ENCODE results near the gene AKR7A3. TPM values are rescaled to one million over a fixed set of nuclear protein-coding genes. Genes with fewer than 3 reads are reported as not detected.

AKR7A3 gene
- total RNA-seq, 1 donor: 0.36 TPM

DNA sequence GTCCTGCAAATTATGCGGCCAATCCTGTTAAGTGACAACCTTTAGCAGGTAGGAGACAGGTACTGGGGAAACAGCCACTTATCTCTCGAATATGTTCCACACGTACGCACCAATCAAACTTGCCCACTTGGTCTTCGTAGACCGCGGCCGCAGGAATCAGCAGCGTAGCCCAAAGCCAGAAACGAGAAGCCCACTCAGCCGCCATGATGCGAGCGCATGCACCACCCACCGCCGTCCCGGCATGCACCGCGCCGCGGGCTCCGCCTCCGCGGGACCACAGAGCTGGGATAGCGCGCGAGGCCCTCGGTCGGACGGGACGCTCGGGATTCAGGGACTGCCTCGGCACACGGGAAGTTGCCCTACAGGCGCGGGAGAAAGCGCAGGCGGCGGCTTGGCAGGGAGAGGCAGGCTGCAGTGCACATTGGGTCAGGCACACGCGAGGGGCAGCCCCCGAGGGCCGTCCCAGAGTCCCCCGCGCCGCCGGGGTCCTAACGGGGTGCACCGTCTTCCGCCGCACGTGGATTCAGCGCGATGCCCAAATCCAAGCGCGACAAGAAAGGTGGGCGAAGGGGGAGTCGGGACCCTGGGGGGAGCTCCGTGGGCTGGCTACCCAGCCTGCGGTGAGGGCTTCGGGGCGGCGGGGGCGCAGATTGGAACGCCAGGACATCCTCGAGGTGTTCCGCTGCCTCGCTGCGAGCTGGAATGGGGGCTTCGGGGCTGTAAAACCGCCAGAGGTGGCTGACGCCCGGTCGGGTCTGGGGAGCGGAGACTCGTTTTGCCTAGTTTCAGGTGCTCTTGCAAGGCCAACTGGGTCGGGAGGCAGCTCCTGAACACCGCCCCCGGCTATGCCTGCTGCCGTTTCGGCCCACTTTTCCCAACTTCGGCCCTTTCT, 37.0 kb downstream of the AKR7A3 start, which contains the start of the genes EMC1 and MRTO4:
Gene EMC1, minus strand, starts transcription at position 220 of the 892 bp plus-strand sequence. Its CDS starts 15 bp downstream, at position 205.
Gene MRTO4, plus strand, starts transcription at position 501 of the 892 bp plus-strand sequence. Its CDS starts 31 bp downstream, at position 532.
- H3K4me3 ChIP-seq (ENCODE audit: low read depth, low read length): peak within 1 kb of the TSS; percentile 99
- peak; percentile 72 for DNase-seq (ENCODE audit: low read depth)
- TF ChIP-seq CTCF (IDR thresholded peaks at IDR 0.05; ENCODE audit: insufficient read depth, low read length): no peak

DNA sequence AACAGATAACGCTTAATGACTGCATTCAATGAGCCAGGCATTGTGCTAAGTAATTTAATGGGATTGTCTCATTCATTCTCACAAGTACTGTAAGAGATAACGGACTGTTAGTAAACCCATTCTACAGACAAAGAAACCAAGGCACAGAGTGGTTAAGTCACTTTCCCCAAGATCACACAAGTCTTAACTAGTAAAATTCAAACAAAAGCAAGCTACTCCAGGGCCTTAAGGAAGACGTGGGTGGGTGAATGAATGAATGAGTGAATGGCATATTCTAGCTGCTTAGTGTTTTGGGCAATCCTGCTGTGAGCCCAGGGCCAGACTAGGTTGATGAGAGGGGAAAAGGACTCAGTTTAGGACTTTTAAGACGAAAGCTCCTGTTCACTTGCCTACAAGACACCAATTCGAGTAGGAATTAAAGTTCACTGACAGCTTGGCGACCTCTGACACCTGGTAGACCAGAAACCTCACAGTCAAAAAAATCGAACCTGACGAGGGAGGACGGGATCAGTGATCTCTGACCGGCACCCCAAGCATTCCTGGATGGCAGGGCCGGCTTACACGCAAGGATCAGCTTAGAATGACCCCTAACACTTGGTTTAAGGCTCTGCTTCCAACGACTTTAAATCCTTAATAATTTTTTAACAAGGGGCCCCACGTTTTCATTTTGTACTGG, 37.8 kb downstream of the AKR7A3 start:
- peak overlapping the region; percentile 99 for H3K4me3 ChIP-seq (ENCODE audit: low read depth, low read length)
- TF ChIP-seq CTCF (IDR thresholded peaks at IDR 0.05; ENCODE audit: insufficient read depth, low read length): no peak
- no peak for DNase-seq (ENCODE audit: low read depth)

GRCh38 chr1:19240673-19241538, 47.7 kb downstream of the AKR7A3 start:
- peak; percentile 96 for TF ChIP-seq CTCF (IDR thresholded peaks at IDR 0.05; ENCODE audit: insufficient read depth, low read length)
- peak; percentile 79 for DNase-seq (ENCODE audit: low read depth)
- H3K4me3 ChIP-seq (ENCODE audit: low read depth, low read length): no peak overlapping the region

- no peak for DNase-seq (ENCODE audit: low read depth)
- no peak for TF ChIP-seq CTCF (IDR thresholded peaks at IDR 0.05; ENCODE audit: insufficient read depth, low read length)
- H3K4me3 ChIP-seq (ENCODE audit: low read depth, low read length): no peak overlapping the region
Observed at GRCh38 chr1:19239876-19240275, 48.7 kb downstream of the AKR7A3 start.

DNA sequence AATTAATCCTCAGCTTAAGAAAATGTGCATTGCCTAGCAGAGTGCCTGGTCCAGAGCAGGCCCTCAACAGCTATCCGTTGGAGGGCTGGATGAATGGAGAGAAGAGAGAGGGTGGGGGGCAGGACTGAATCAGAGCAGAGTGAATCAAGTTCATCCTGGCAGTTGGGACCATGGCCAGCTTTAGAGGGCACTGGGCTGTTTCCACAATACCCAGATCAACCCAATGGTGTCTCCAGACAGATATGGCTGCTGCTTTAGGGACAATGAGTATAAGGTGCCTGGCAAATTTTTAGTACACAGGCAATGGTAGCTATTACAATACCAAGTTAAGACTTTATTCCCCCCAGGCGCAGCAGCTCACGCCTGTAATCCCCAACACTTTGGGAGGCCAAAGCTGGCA, 54.3 kb downstream of the AKR7A3 start:
- H3K4me3 ChIP-seq (ENCODE audit: low read depth, low read length): no peak overlapping the region
- TF ChIP-seq CTCF (IDR thresholded peaks at IDR 0.05; ENCODE audit: insufficient read depth, low read length): no peak
- no peak for DNase-seq (ENCODE audit: low read depth)

Small RNAs within 50 kb of the gene (small RNA-seq; reads per million reads assigned to genes)
- gene RNU6-1099P: not detected

Other genes with a start within 250 kb of the AKR7A3 start
- 136 and 142 TPM in 2 replicates for gene UBR4, start 78.5 kb downstream of the AKR7A3 start, total RNA-seq (ENCODE audit: low replicate concordance)
- 46.2 and 48.0 TPM in 2 replicates for gene EMC1, start 37.2 kb downstream of the AKR7A3 start, total RNA-seq (ENCODE audit: low replicate concordance)
- gene MRTO4, start 37.0 kb downstream of the AKR7A3 start, total RNA-seq (ENCODE audit: low replicate concordance): 9.0 and 22.7 TPM in 2 replicates
- 38.1 and 68.4 TPM in 2 replicates for gene AKR7A2, start 23.4 kb upstream of the AKR7A3 start, total RNA-seq (ENCODE audit: low replicate concordance)
- gene SLC66A1, start 23.6 kb upstream of the AKR7A3 start, total RNA-seq (ENCODE audit: low replicate concordance): 14.8 and 16.9 TPM in 2 replicates
- gene CAPZB, start 196.8 kb upstream of the AKR7A3 start, total RNA-seq (ENCODE audit: low replicate concordance): 96.6 and 232 TPM in 2 replicates

Measured in fibroblast of the aortic adventitia (primary cell).